Uterus (tissue), 2 donors: ENCODE results near the gene KLHL3.

Experiments used
- POLR2A ChIP-seq, 2 donors: fragments of 450-650 bp; IDR thresholded peaks; one replicate each; pipeline ENCODE4 v1.6.1; 2016; ENCODE audit warnings: antibody characterized with exemption in 2 of 2, mild to moderate bottlenecking in 1 of 2, moderate library complexity in 1 of 2
- TF ChIP-seq, protein P1 (sequence below), 4 experiments: fragments of 200-600 bp in 2 of 4; fragments of 450-650 bp in 2 of 4; sonication (generic) in 2 of 4; IDR thresholded peaks; one replicate each; pipeline ENCODE4 v1.5.1; 2016 to 2019; ENCODE audit warnings: antibody characterized with exemption in 4 of 4, mild to moderate bottlenecking in 2 of 4, moderate library complexity in 1 of 4

GRCh38 chr5:137667341-137667740, 68.5 kb downstream of the KLHL3 start:
- TF ChIP-seq, protein P1, sequence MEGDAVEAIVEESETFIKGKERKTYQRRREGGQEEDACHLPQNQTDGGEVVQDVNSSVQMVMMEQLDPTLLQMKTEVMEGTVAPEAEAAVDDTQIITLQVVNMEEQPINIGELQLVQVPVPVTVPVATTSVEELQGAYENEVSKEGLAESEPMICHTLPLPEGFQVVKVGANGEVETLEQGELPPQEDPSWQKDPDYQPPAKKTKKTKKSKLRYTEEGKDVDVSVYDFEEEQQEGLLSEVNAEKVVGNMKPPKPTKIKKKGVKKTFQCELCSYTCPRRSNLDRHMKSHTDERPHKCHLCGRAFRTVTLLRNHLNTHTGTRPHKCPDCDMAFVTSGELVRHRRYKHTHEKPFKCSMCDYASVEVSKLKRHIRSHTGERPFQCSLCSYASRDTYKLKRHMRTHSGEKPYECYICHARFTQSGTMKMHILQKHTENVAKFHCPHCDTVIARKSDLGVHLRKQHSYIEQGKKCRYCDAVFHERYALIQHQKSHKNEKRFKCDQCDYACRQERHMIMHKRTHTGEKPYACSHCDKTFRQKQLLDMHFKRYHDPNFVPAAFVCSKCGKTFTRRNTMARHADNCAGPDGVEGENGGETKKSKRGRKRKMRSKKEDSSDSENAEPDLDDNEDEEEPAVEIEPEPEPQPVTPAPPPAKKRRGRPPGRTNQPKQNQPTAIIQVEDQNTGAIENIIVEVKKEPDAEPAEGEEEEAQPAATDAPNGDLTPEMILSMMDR (IDR thresholded peaks at IDR 0.05) = no peak
- no peak for TF ChIP-seq POLR2A (IDR thresholded peaks at IDR 0.05)
